ENCODE results near the gene LPO.

- TF ChIP-seq CTCF (conservative IDR thresholded peaks at IDR 0.05; ENCODE audit: low read depth, low read length) (peak; percentile 39; the same call in 1 of the 2 replicates), EZH2phosphoT487 (IDR thresholded peaks at IDR 0.05; ENCODE audit: borderline replicate concordance, low read length) (no peak)
Observed at GRCh38 chr17:58193641-58194255, 44.6 kb upstream of the LPO start.

All from PC-3 (cell line).